GM12878 (cell line): ENCODE results near the gene RAMACL. TPM values are rescaled to one million over a fixed set of nuclear protein-coding genes. Genes with fewer than 3 reads are reported as not detected.

Experiments used
- ATAC-seq: fragments of 200-7000 bp; cut with Tn5 transposase; 3 replicates; pipeline ENCODE4 v1.9.1; 2020; ENCODE audit warnings: mild to moderate bottlenecking, moderate library complexity
- BruUV-seq: library from RNA; stranded (reverse); fragments of 400-500 nt; replicated peaks from 2 replicates; lab custom pipeline; 2021; lab: Mats Ljungman, UMichigan
- CTCF ChIA-PET: fragments of 300-600 bp; sonication (Branson Sonifier 250); formaldehyde crosslinking; extraction: SDS; loops from one replicate; lab custom pipeline; 2021; ENCODE audit warnings: inconsistent platforms; lab: Yijun Ruan, JAX
- POLR2A ChIA-PET: fragments of 350-600 bp; formaldehyde crosslinking; extraction: SDS; loops from one replicate; lab custom pipeline; 2021; ENCODE audit warnings: inconsistent platforms; lab: Charles Lee
- RAD21 ChIA-PET: fragments of 300-600 bp; sonication (Branson Sonifier 250); formaldehyde crosslinking; loops from one replicate; lab custom pipeline; 2023; ENCODE audit warnings: antibody characterized with exemption; ENCODE audit not compliant: unreplicated experiment; lab: Charles Lee
- SMC1A ChIA-PET: fragments of 300-600 bp; sonication (Branson Sonifier 250); formaldehyde crosslinking; loops from one replicate; lab custom pipeline; 2023; ENCODE audit not compliant: unreplicated experiment, uncharacterized antibody; lab: Charles Lee
- DNase-seq: peaks from one replicate; pipeline ENCODE4 v3.0.0-alpha.2; 2011; ENCODE audit warnings: low read depth, low spot score
- FAIRE-seq: peaks from 3 replicates; lab custom pipeline; 2011; peaks lifted over from hg19 to GRCh38; lab: Jason Lieb, UNC
- H2AFZ ChIP-seq: 2 replicates; pipeline ENCODE4 v1.6.0; 2011; ENCODE audit warnings: low read depth, low read length, control low read depth; ENCODE audit not compliant: control insufficient read depth
- H3K27ac ChIP-seq: 2 replicates; pipeline ENCODE4 v1.5.1; 2011; ENCODE audit warnings: control low read depth; ENCODE audit not compliant: control insufficient read depth, insufficient read depth
- H3K27me3 ChIP-seq, 2 experiments: replicated peaks in 1 of 2; 2 replicates each; pipeline versions ENCODE4 v1.6.0 to v1.6.1; 2011; ENCODE audit warnings: low read length in 1 of 2; ENCODE audit not compliant: control insufficient read depth in 2 of 2, insufficient read depth in 2 of 2
- H3K36me3 ChIP-seq, 2 experiments: 2 replicates each; pipeline ENCODE4 v1.5.1; 2011; ENCODE audit warnings: low read length in 1 of 2; ENCODE audit not compliant: control insufficient read depth in 2 of 2, insufficient read depth in 2 of 2
- H3K4me1 ChIP-seq: 2 replicates; pipeline ENCODE4 v1.6.1; 2011; ENCODE audit warnings: mild to moderate bottlenecking, low read length, moderate library complexity, mixed read lengths; ENCODE audit not compliant: control insufficient read depth, insufficient read depth
- H3K4me2 ChIP-seq: 2 replicates; pipeline ENCODE4 v1.6.0; 2011; ENCODE audit warnings: control low read depth; ENCODE audit not compliant: control insufficient read depth, insufficient read depth
- H3K4me3 ChIP-seq: fragments of 200-600 bp; sonication (generic); 2 replicates; pipeline ENCODE4 v1.5.1; 2016
- H3K79me2 ChIP-seq: 2 replicates; pipeline ENCODE4 v1.6.0; 2011; ENCODE audit warnings: low read length; ENCODE audit not compliant: control insufficient read depth, insufficient read depth
- H3K9ac ChIP-seq: 2 replicates; pipeline ENCODE4 v1.8.0; 2011; ENCODE audit warnings: low read length, control low read depth, mixed read lengths; ENCODE audit not compliant: control insufficient read depth, insufficient read depth
- H3K9me3 ChIP-seq: replicated peaks from 3 replicates; pipeline ENCODE4 v1.5.1; 2011; ENCODE audit warnings: mild to moderate bottlenecking, low read length; ENCODE audit not compliant: control insufficient read depth, insufficient read depth
- H4K20me1 ChIP-seq: 2 replicates; pipeline ENCODE4 v1.6.0; 2011; ENCODE audit not compliant: control insufficient read depth, insufficient read depth
- BCL11A ChIP-seq: IDR thresholded peaks from 2 replicates; pipeline ENCODE4 v1.6.1; 2011; ENCODE audit warnings: low read depth, low read length
- BRCA1 ChIP-seq: IDR thresholded peaks from 2 replicates; pipeline ENCODE4 v1.6.1; 2011; ENCODE audit warnings: low read depth, low read length, improper control_type of control experiment
- CREB1 ChIP-seq: IDR thresholded peaks from 2 replicates; pipeline ENCODE4 v1.6.1; 2012; ENCODE audit warnings: low read depth, mild to moderate bottlenecking, inconsistent platforms
- EED ChIP-seq: sonication (generic); IDR thresholded peaks from 2 replicates; pipeline ENCODE4 v1.6.1; 2016; ENCODE audit warnings: antibody characterized with exemption, low read depth
- GABPA ChIP-seq: IDR thresholded peaks from 2 replicates; pipeline ENCODE4 v1.6.1; 2014; ENCODE audit warnings: antibody characterized with exemption, low read depth, mild to moderate bottlenecking, inconsistent platforms
- IKZF1 ChIP-seq: fragments of 450-650 bp; conservative IDR thresholded peaks from 2 replicates; pipeline ENCODE4 v1.6.1; 2017; ENCODE audit warnings: antibody characterized with exemption, mild to moderate bottlenecking
- KAT2A ChIP-seq: conservative IDR thresholded peaks from 2 replicates; pipeline ENCODE4 v1.6.1; 2011; ENCODE audit warnings: low read depth, low read length; ENCODE audit not compliant: control insufficient read depth
- KDM1A ChIP-seq: fragments of 200-600 bp; sonication (generic); IDR thresholded peaks from 2 replicates; pipeline ENCODE4 v1.6.1; 2016; ENCODE audit warnings: borderline replicate concordance
- MEF2B ChIP-seq: fragments of 450-650 bp; IDR thresholded peaks from 2 replicates; pipeline ENCODE4 v1.6.1; 2018; ENCODE audit warnings: mild to moderate bottlenecking, moderate library complexity; ENCODE audit not compliant: partially characterized antibody, poor library complexity, severe bottlenecking
- MTA3 ChIP-seq: IDR thresholded peaks from 2 replicates; pipeline ENCODE4 v1.6.1; 2012; ENCODE audit warnings: low read length, inconsistent platforms, borderline replicate concordance
- MXI1 ChIP-seq: fragments of 150-350 bp; IDR thresholded peaks from 2 replicates; pipeline ENCODE4 v1.6.1; 2011; ENCODE audit warnings: low read depth, mild to moderate bottlenecking, inconsistent platforms, low read length, improper control_type of control experiment
- MYB ChIP-seq: fragments of 150-350 bp; IDR thresholded peaks from 2 replicates; pipeline ENCODE4 v1.6.1; 2014; ENCODE audit warnings: mild to moderate bottlenecking, low read depth, low read length, borderline replicate concordance
- NFXL1 ChIP-seq: fragments of 450-650 bp; IDR thresholded peaks from 2 replicates; pipeline ENCODE4 v1.6.1; 2017; ENCODE audit warnings: antibody characterized with exemption, mild to moderate bottlenecking, borderline replicate concordance
- NR2F1 ChIP-seq: fragments of 450-650 bp; conservative IDR thresholded peaks from 2 replicates; pipeline ENCODE4 v1.6.1; 2017; ENCODE audit warnings: mild to moderate bottlenecking
- PKNOX1 ChIP-seq: fragments of 450-650 bp; IDR thresholded peaks from 2 replicates; pipeline ENCODE4 v1.6.1; 2016; ENCODE audit warnings: mild to moderate bottlenecking
- POLR2AphosphoS5 ChIP-seq: IDR thresholded peaks from 2 replicates; pipeline ENCODE4 v1.6.1; 2011; ENCODE audit warnings: mild to moderate bottlenecking, low read length, inconsistent platforms
- RAD21 ChIP-seq: IDR thresholded peaks from 2 replicates; pipeline ENCODE4 v1.6.1; 2011; ENCODE audit warnings: mild to moderate bottlenecking, low read depth, low read length, moderate library complexity; ENCODE audit not compliant: insufficient read depth
- RB1 ChIP-seq: fragments of 450-650 bp; formaldehyde crosslinking; IDR thresholded peaks from 2 replicates; pipeline ENCODE4 v1.6.1; 2017; ENCODE audit warnings: mild to moderate bottlenecking, borderline replicate concordance
- SP1 ChIP-seq: IDR thresholded peaks from one replicate; pipeline ENCODE4 v1.6.1; 2011; ENCODE audit warnings: low read depth, low read length
- SREBF1 ChIP-seq: IDR thresholded peaks from 2 replicates; pipeline ENCODE4 v1.6.1; 2012; ENCODE audit warnings: mild to moderate bottlenecking, low read length
- SREBF2 ChIP-seq: IDR thresholded peaks from 2 replicates; pipeline ENCODE4 v1.6.1; 2012; ENCODE audit warnings: mild to moderate bottlenecking, low read length
- STAT3 ChIP-seq: IDR thresholded peaks from 2 replicates; pipeline ENCODE4 v1.6.1; 2011; ENCODE audit warnings: low read depth, low read length, improper control_type of control experiment
- TARDBP ChIP-seq: IDR thresholded peaks from 2 replicates; pipeline ENCODE4 v1.6.1; 2016; ENCODE audit warnings: borderline replicate concordance
- WGBS: methylation state at CpG from one replicate; pipeline ENCODE4 v1.1.6; 2016; ENCODE audit warnings: low lambda C conversion rate; ENCODE audit not compliant: insufficient replicate concordance, insufficient coverage; ENCODE audit errors: missing lambda C conversion rate; 5-methylcytosine and 5-hydroxymethylcytosine counted together
- in situ Hi-C: fragments of 300-500 bp; cut with MboI; formaldehyde crosslinking; loops from 9 replicates; pipeline ENCODE4 v1.14.3; 2018; ENCODE audit warnings: mixed read lengths
- intact Hi-C: fragments of 100-400 bp; cut with micrococcal nuclease; formaldehyde crosslinking; loops from one replicate; pipeline ENCODE4 v1.14.2; 2022; ENCODE audit not compliant: unreplicated experiment
- polyA plus RNA-seq, 11 experiments: library from polyadenylated mRNA; depleted of rRNA in 4 of 11; unstranded in 6 of 11; stranded (reverse) in 5 of 11; fragments of >200 nt; fragmentation: Nextera tagmentation in 4 of 11; fragmentation: Illumina TruSeq in 1 of 11; extraction: Ambion mirVana in 4 of 11; extraction: Trizol in 1 of 11; gene quantifications; 1 replicate in 1 of 11; 2 replicates in 10 of 11; pipeline versions ENCODE4 v1.2.1 to v1.2.3, GENCODE V29; 2011 to 2016; ENCODE audit warnings: inconsistent platforms in 2 of 11, missing spikeins in 2 of 11, low read depth in 1 of 11
- total RNA-seq, 4 experiments: library from RNA; depleted of rRNA in 3 of 4; stranded (reverse); fragments of >200 nt in 3 of 4; fragmentation: Illumina TruSeq in 1 of 4; extraction: Trizol in 1 of 4; gene quantifications; 2 replicates each; pipeline versions ENCODE4 v1.2.1 to v1.2.3, GENCODE V29; 2013 to 2021
- TF ChIP-seq, protein P1 (sequence below): fragments of 450-650 bp; formaldehyde crosslinking; IDR thresholded peaks from 2 replicates; pipeline ENCODE4 v1.4.0; 2020; ENCODE audit warnings: mild to moderate bottlenecking, moderate library complexity

Gene RAMACL
- total and polyA plus RNA-seq, 10 of the 15 experiments (the other 5 are each of a cell fraction or from before 2014, with no cell fraction given), result 0.09 to 1.3 (median 0.31) TPM; not detected in 1

DNA sequence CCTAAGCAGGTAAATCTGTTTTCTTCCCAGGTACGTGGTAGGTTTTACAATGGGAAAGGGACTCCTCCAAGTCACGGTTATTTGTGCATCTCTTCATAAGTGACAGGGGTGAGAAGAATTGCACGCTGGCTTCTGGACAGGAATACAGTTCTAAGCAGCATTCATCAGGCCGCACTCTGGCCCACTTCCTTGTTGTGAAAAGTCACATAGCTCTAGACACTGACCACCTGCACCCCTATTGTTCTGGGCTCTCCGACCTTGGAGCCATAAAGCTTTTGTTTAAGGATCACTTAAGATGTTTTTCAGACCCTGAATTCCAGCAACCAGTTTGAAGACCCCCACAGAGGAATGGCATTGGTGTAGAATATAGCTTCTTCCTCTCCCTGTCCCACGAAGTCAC is 31.4 kb downstream of the RAMACL start (continued):
- TF ChIP-seq IKZF1 (no peak), SP1 (no peak), MXI1 (no peak), NFXL1 (no peak), GABPA (no peak), MEF2B (no peak), SREBF2 (no peak), TARDBP (no peak), STAT3 (no peak), BCL11A (no peak), NR2F1 (no peak)

GRCh38 chr6:166554316-166554715 is 32.2 kb downstream of the RAMACL start:
- RAD21 ChIA-PET, result interaction anchor here (0.5 kb wide), 1 partner anchor 303 kb away, joined by 4 read pairs; no protein-coding TSS in a partner anchor
- no peak overlapping the region for H3K27ac ChIP-seq
- no TSS peak for BruUV-seq
- SMC1A ChIA-PET, result no interaction called here
- no peak overlapping the region for H3K4me3 ChIP-seq
- DNase-seq (no peak), FAIRE-seq (no peak), ATAC-seq (no peak)
- H3K36me3 ChIP-seq, result no peaks in the 10 kb centered on the region
- intact Hi-C loops (no loop called here), in situ Hi-C loops (no loop called here)
- no peaks in the 10 kb centered on the region for H3K9me3 ChIP-seq
- H3K27me3 ChIP-seq, result no peaks in the 10 kb centered on the region
- WGBS, result 89% methylated on average over 8 of the region's 8 CpGs
- POLR2A ChIA-PET, result no interaction called here
- no peak overlapping the region for H3K9ac ChIP-seq
- H3K79me2 ChIP-seq, result no peaks in the 10 kb centered on the region
- no peaks in the 10 kb centered on the region for H3K4me1 ChIP-seq
- no peak overlapping the region for H3K4me2 ChIP-seq
- no peaks in the 10 kb centered on the region for H4K20me1 ChIP-seq
- H2AFZ ChIP-seq, result no peak overlapping the region
- CTCF ChIA-PET, result no interaction called here
- TF ChIP-seq CREB1 (no peak), KAT2A (no peak), RB1 (no peak), PKNOX1 (no peak), RAD21 (no peak), KDM1A (no peak), BRCA1 (no peak), EED (no peak), MYB (no peak), SREBF1 (no peak), MTA3 (no peak), POLR2AphosphoS5 (no peak)
- TF ChIP-seq, protein P1, sequence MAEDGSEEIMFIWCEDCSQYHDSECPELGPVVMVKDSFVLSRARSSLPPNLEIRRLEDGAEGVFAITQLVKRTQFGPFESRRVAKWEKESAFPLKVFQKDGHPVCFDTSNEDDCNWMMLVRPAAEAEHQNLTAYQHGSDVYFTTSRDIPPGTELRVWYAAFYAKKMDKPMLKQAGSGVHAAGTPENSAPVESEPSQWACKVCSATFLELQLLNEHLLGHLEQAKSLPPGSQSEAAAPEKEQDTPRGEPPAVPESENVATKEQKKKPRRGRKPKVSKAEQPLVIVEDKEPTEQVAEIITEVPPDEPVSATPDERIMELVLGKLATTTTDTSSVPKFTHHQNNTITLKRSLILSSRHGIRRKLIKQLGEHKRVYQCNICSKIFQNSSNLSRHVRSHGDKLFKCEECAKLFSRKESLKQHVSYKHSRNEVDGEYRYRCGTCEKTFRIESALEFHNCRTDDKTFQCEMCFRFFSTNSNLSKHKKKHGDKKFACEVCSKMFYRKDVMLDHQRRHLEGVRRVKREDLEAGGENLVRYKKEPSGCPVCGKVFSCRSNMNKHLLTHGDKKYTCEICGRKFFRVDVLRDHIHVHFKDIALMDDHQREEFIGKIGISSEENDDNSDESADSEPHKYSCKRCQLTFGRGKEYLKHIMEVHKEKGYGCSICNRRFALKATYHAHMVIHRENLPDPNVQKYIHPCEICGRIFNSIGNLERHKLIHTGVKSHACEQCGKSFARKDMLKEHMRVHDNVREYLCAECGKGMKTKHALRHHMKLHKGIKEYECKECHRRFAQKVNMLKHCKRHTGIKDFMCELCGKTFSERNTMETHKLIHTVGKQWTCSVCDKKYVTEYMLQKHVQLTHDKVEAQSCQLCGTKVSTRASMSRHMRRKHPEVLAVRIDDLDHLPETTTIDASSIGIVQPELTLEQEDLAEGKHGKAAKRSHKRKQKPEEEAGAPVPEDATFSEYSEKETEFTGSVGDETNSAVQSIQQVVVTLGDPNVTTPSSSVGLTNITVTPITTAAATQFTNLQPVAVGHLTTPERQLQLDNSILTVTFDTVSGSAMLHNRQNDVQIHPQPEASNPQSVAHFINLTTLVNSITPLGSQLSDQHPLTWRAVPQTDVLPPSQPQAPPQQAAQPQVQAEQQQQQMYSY (CRISPR knock-in tag), result no peak
